HepG2 (cell line): ENCODE results near the gene CNOT8.

Experiments used
- ATRX ChIP-seq: sonication (generic); formaldehyde crosslinking; IDR thresholded peaks from 2 replicates; pipeline ENCODE4 v1.4.0; 2020; ENCODE audit warnings: missing genetic modification reagents, borderline replicate concordance
- KDM4B ChIP-seq: sonication (generic); formaldehyde crosslinking; IDR thresholded peaks from 2 replicates; pipeline ENCODE4 v1.4.0; 2020; ENCODE audit warnings: missing genetic modification reagents
- KLF9 ChIP-seq: IDR thresholded peaks from 2 replicates; pipeline ENCODE4 v1.6.1; 2016; ENCODE audit warnings: low read depth
- MAFK ChIP-seq, 2 experiments: IDR thresholded peaks in 1 of 2; conservative IDR thresholded peaks in 1 of 2; 2 replicates each; pipeline ENCODE4 v1.6.1; 2011; ENCODE audit warnings: improper control_type of control experiment in 2 of 2, low read length in 2 of 2
- MIER2 ChIP-seq: IDR thresholded peaks from 2 replicates; pipeline ENCODE4 v1.6.1; 2016; ENCODE audit warnings: missing biosample characterization, missing genetic modification reagents
- POLR2A ChIP-seq, 2 experiments: IDR thresholded peaks; 2 replicates each; pipeline ENCODE4 v1.6.1; 2011; ENCODE audit warnings: low read depth in 2 of 2, low read length in 2 of 2, mild to moderate bottlenecking in 1 of 2, moderate library complexity in 1 of 2; ENCODE audit not compliant: insufficient read depth in 1 of 2
- RFX3 ChIP-seq: IDR thresholded peaks from 2 replicates; pipeline ENCODE4 v1.6.1; 2016; ENCODE audit warnings: missing biosample characterization, missing genetic modification reagents
- SALL1 ChIP-seq: sonication (generic); formaldehyde crosslinking; IDR thresholded peaks from 2 replicates; pipeline ENCODE4 v1.8.0; 2022; ENCODE audit warnings: mild to moderate bottlenecking, missing genetic modification reagents
- ZFX ChIP-seq: sonication (generic); formaldehyde crosslinking; IDR thresholded peaks from 2 replicates; pipeline ENCODE4 v1.4.0; 2020; ENCODE audit warnings: mild to moderate bottlenecking, low read depth, missing genetic modification reagents, moderate library complexity
- TF ChIP-seq, protein P1 (sequence below): IDR thresholded peaks from 2 replicates; pipeline ENCODE4 v1.6.1; 2016; ENCODE audit warnings: low read depth
- TF ChIP-seq, protein P2 (sequence below): sonication (generic); formaldehyde crosslinking; IDR thresholded peaks from 2 replicates; pipeline ENCODE4 v1.5.0; 2020; ENCODE audit warnings: mild to moderate bottlenecking, missing genetic modification reagents, moderate library complexity
- TF ChIP-seq, protein P3 (sequence below): sonication (generic); formaldehyde crosslinking; IDR thresholded peaks from 2 replicates; pipeline ENCODE4 v1.8.1; 2022; ENCODE audit warnings: mild to moderate bottlenecking, missing genetic modification reagents
- TF ChIP-seq, protein P4 (sequence below): sonication (generic); formaldehyde crosslinking; IDR thresholded peaks from 2 replicates; pipeline ENCODE4 v1.4.0; 2020; ENCODE audit warnings: missing genetic modification reagents
- TF ChIP-seq, protein P5 (sequence below): sonication (generic); formaldehyde crosslinking; IDR thresholded peaks from 2 replicates; pipeline ENCODE4 v1.4.0; 2020; ENCODE audit warnings: missing genetic modification reagents

DNA sequence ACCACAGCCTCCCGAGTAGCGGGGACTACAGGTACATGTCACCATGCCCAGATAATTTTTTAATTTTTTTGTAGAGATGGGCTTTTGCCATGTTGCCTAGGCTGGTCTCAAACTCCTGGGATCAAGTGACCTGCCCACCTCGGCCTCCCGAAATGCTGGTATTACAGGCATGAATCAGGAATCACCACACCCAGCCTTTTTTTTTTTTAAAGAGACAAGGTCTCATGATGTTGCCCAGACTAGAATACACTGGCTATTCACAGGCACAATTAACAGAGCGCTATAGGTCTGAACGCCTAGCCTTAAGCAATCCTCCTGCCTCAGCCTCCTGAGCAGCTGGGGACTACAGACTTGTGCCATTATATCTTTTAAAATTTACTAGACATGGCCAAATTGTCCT, 43.5 kb downstream of the CNOT8 start:
- TF ChIP-seq MIER2 (CRISPR knock-in tag) (no peak), KDM4B (CRISPR knock-in tag) (no peak), RFX3 (no peak), KLF9 (CRISPR knock-in tag) (no peak), SALL1 (no peak), ATRX (CRISPR knock-in tag) (no peak), ZFX (CRISPR knock-in tag) (no peak), POLR2A (IDR thresholded peaks at IDR 0.05; ENCODE audit: insufficient read depth in 1 of 2, low read depth in 2 of 2, low read length in 2 of 2) (no peak), MAFK (conservative IDR thresholded peaks at IDR 0.05 in 1 of 2, IDR thresholded peaks at IDR 0.05 in 1 of 2; ENCODE audit: low read length in 2 of 2) (no peak)
- TF ChIP-seq, protein P1, sequence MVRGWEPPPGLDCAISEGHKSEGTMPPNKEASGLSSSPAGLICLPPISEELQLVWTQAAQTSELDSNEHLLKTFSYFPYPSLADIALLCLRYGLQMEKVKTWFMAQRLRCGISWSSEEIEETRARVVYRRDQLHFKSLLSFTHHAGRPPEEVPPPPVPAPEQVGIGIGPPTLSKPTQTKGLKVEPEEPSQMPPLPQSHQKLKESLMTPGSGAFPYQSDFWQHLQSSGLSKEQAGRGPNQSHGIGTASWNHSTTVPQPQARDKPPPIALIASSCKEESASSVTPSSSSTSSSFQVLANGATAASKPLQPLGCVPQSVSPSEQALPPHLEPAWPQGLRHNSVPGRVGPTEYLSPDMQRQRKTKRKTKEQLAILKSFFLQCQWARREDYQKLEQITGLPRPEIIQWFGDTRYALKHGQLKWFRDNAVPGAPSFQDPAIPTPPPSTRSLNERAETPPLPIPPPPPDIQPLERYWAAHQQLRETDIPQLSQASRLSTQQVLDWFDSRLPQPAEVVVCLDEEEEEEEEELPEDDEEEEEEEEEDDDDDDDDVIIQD = no peak
- TF ChIP-seq, protein P2, sequence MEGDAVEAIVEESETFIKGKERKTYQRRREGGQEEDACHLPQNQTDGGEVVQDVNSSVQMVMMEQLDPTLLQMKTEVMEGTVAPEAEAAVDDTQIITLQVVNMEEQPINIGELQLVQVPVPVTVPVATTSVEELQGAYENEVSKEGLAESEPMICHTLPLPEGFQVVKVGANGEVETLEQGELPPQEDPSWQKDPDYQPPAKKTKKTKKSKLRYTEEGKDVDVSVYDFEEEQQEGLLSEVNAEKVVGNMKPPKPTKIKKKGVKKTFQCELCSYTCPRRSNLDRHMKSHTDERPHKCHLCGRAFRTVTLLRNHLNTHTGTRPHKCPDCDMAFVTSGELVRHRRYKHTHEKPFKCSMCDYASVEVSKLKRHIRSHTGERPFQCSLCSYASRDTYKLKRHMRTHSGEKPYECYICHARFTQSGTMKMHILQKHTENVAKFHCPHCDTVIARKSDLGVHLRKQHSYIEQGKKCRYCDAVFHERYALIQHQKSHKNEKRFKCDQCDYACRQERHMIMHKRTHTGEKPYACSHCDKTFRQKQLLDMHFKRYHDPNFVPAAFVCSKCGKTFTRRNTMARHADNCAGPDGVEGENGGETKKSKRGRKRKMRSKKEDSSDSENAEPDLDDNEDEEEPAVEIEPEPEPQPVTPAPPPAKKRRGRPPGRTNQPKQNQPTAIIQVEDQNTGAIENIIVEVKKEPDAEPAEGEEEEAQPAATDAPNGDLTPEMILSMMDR (CRISPR knock-in tag) = no peak
- TF ChIP-seq, protein P3, sequence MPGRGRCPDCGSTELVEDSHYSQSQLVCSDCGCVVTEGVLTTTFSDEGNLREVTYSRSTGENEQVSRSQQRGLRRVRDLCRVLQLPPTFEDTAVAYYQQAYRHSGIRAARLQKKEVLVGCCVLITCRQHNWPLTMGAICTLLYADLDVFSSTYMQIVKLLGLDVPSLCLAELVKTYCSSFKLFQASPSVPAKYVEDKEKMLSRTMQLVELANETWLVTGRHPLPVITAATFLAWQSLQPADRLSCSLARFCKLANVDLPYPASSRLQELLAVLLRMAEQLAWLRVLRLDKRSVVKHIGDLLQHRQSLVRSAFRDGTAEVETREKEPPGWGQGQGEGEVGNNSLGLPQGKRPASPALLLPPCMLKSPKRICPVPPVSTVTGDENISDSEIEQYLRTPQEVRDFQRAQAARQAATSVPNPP (CRISPR knock-in tag) = no peak
- TF ChIP-seq, protein P4, sequence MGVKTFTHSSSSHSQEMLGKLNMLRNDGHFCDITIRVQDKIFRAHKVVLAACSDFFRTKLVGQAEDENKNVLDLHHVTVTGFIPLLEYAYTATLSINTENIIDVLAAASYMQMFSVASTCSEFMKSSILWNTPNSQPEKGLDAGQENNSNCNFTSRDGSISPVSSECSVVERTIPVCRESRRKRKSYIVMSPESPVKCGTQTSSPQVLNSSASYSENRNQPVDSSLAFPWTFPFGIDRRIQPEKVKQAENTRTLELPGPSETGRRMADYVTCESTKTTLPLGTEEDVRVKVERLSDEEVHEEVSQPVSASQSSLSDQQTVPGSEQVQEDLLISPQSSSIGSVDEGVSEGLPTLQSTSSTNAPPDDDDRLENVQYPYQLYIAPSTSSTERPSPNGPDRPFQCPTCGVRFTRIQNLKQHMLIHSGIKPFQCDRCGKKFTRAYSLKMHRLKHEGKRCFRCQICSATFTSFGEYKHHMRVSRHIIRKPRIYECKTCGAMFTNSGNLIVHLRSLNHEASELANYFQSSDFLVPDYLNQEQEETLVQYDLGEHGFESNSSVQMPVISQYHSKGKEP (CRISPR knock-in tag) = no peak
- TF ChIP-seq, protein P5, sequence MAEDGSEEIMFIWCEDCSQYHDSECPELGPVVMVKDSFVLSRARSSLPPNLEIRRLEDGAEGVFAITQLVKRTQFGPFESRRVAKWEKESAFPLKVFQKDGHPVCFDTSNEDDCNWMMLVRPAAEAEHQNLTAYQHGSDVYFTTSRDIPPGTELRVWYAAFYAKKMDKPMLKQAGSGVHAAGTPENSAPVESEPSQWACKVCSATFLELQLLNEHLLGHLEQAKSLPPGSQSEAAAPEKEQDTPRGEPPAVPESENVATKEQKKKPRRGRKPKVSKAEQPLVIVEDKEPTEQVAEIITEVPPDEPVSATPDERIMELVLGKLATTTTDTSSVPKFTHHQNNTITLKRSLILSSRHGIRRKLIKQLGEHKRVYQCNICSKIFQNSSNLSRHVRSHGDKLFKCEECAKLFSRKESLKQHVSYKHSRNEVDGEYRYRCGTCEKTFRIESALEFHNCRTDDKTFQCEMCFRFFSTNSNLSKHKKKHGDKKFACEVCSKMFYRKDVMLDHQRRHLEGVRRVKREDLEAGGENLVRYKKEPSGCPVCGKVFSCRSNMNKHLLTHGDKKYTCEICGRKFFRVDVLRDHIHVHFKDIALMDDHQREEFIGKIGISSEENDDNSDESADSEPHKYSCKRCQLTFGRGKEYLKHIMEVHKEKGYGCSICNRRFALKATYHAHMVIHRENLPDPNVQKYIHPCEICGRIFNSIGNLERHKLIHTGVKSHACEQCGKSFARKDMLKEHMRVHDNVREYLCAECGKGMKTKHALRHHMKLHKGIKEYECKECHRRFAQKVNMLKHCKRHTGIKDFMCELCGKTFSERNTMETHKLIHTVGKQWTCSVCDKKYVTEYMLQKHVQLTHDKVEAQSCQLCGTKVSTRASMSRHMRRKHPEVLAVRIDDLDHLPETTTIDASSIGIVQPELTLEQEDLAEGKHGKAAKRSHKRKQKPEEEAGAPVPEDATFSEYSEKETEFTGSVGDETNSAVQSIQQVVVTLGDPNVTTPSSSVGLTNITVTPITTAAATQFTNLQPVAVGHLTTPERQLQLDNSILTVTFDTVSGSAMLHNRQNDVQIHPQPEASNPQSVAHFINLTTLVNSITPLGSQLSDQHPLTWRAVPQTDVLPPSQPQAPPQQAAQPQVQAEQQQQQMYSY = no peak
